Cardiac fibroblast (primary cell): ENCODE results near the gene PGAM2.

Experiments
- DNase-seq, 2 donors: peaks; one replicate each; pipeline versions ENCODE4 v3.0.0 to v3.0.0-alpha.2; 2010; ENCODE audit warnings: low read depth in 2 of 2
- H3K4me3 ChIP-seq, 2 donors: replicated peaks in 1 of 2; 1 replicate in 1 of 2; 2 replicates in 1 of 2; pipeline ENCODE4 v1.5.1; 2011; ENCODE audit warnings: low read depth in 2 of 2, low read length in 2 of 2, mild to moderate bottlenecking in 2 of 2, moderate library complexity in 1 of 2
- CTCF ChIP-seq: IDR thresholded peaks from one replicate; pipeline ENCODE4 v1.5.1; 2011; ENCODE audit warnings: low read depth, mild to moderate bottlenecking, low read length, inconsistent platforms

The PGAM2 gene

GRCh38 chr7:44060948-44061644 is 4.3 kb downstream of the PGAM2 start:
- TF ChIP-seq CTCF: no peak
- no peak overlapping the region for H3K4me3 ChIP-seq
- DNase-seq: no peak

GRCh38 chr7:44060091-44060947 is 5.0 kb downstream of the PGAM2 start:
- no peak for TF ChIP-seq CTCF
- no peak overlapping the region for H3K4me3 ChIP-seq
- DNase-seq: no peak

- DNase-seq: no peak
- no peak overlapping the region for H3K4me3 ChIP-seq
- TF ChIP-seq CTCF: no peak
These were observed 5.9 kb downstream of the PGAM2 start for GRCh38 chr7:44059219-44060090.

GRCh38 chr7:44058759-44059218 is 6.6 kb downstream of the PGAM2 start:
- TF ChIP-seq CTCF: no peak
- no peak overlapping the region for H3K4me3 ChIP-seq
- DNase-seq: no peak

GRCh38 chr7:44057849-44058758 is 7.3 kb downstream of the PGAM2 start:
- no peak overlapping the region for H3K4me3 ChIP-seq
- no peak for TF ChIP-seq CTCF

More at GRCh38 chr7:44057849-44058758, 7.3 kb downstream of the PGAM2 start:
- no peak for DNase-seq
